Gastroesophageal sphincter (tissue), 3 donors: ENCODE results near the gene CENPC.

Experiments
- CTCF ChIP-seq, 4 experiments: fragments of 200-600 bp in 2 of 4; fragments of 450-650 bp in 2 of 4; sonication (generic) in 1 of 4; IDR thresholded peaks; one replicate each; pipeline ENCODE4 v1.5.1; 2017 to 2019; ENCODE audit warnings: antibody characterized with exemption in 4 of 4, mild to moderate bottlenecking in 2 of 4, moderate library complexity in 2 of 4
- EP300 ChIP-seq: sonication (generic); formaldehyde crosslinking; IDR thresholded peaks from one replicate; pipeline ENCODE4 v1.6.1; 2017; ENCODE audit warnings: antibody characterized with exemption, mild to moderate bottlenecking
- POLR2A ChIP-seq, 2 donors: fragments of 450-650 bp; IDR thresholded peaks; one replicate each; pipeline ENCODE4 v1.6.1; 2017; ENCODE audit warnings: antibody characterized with exemption in 2 of 2, mild to moderate bottlenecking in 2 of 2, moderate library complexity in 1 of 2
- POLR2AphosphoS5 ChIP-seq: sonication (generic); formaldehyde crosslinking; IDR thresholded peaks from one replicate; pipeline ENCODE4 v1.6.1; 2017; ENCODE audit warnings: antibody characterized with exemption

GRCh38 chr4:67521506-67521905 lies 23.8 kb downstream of the CENPC start:
- TF ChIP-seq CTCF (IDR thresholded peaks at IDR 0.05) (no peak), POLR2A (IDR thresholded peaks at IDR 0.05) (no peak), POLR2AphosphoS5 (no peak), EP300 (no peak)
